ENCODE data around the gene TFDP1. TPM values are rescaled to one million over a fixed set of nuclear protein-coding genes. Genes with fewer than 3 reads are reported as not detected.

Gene TFDP1
- total and polyA plus RNA-seq, 3 donors from 2014 or later = 72.4 to 135 (median 73.1) TPM

- DNase-seq = no peak
- Histone ChIP-seq H3K27me3 (no peaks in the 10 kb centered on the region), H3K27ac (no peak overlapping the region), H3K4me3 (no peak overlapping the region), H3K36me3 (ENCODE audit: low read depth, missing control alignments) (no peaks in the 10 kb centered on the region), H3K9me3 (no peaks in the 10 kb centered on the region), H3K4me1 (no peaks in the 10 kb centered on the region)
- TF ChIP-seq, protein P1, sequence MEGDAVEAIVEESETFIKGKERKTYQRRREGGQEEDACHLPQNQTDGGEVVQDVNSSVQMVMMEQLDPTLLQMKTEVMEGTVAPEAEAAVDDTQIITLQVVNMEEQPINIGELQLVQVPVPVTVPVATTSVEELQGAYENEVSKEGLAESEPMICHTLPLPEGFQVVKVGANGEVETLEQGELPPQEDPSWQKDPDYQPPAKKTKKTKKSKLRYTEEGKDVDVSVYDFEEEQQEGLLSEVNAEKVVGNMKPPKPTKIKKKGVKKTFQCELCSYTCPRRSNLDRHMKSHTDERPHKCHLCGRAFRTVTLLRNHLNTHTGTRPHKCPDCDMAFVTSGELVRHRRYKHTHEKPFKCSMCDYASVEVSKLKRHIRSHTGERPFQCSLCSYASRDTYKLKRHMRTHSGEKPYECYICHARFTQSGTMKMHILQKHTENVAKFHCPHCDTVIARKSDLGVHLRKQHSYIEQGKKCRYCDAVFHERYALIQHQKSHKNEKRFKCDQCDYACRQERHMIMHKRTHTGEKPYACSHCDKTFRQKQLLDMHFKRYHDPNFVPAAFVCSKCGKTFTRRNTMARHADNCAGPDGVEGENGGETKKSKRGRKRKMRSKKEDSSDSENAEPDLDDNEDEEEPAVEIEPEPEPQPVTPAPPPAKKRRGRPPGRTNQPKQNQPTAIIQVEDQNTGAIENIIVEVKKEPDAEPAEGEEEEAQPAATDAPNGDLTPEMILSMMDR (IDR thresholded peaks at IDR 0.05) = no peak
- no peak for TF ChIP-seq POLR2A (IDR thresholded peaks at IDR 0.05)
- intact Hi-C loops (cut with DNase I; ENCODE audit: low total_unique reads) = no loop called here
- 93 to 94% methylated on average over 8 of the region's 8 CpGs for WGBS, 2 donors
These were observed 10.6 kb downstream of the TFDP1 start for GRCh38 chr13:113595131-113595530.

DNA sequence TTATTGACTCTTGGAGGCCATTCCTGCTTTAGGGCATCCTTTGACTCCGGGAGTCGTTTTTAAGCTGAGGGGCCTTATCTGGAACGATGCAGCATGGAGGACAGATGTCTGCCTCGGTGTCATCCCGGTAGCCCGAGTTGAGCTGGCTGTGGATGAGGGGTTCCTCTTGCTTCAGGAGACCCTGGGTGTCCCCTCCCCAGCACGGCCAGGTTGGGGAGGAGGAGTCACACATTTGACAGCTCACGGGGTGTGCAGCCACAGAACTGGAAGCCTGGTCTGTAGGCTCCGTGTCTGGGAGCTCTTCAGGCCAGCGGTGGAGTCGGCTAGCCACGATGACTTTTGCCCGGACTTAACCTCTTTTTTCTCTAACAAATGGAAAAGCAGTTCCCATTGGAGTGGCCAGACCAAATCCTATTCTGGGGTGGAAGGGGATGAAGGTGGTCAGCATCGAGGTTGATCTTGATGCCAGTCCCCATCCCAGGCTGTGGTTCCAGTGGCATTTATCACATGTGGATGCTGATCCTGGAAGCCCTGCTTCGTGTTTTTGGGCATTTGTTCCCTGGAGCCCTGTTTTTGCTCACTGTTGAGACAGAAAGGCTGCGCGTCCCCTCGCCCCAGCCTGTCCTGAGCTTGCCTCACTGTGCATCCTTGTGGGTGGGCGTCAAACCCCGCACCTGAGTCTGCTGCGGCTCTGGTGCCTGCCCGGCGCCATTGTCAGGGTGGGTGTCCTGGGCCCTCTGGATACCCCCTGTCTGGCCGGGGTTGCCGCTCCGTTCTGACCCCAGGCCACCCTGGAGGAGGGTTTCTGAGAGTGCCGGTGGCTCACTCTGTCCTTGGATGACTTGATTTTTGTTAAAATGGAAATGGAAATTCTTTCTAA is 12.0 kb downstream of the TFDP1 start:
- WGBS, 2 donors = 95 to 97% methylated on average over 22 to 27 of the region's 27 CpGs
- TF ChIP-seq, protein P1 (IDR thresholded peaks at IDR 0.05) = no peak
- TF ChIP-seq POLR2A (IDR thresholded peaks at IDR 0.05) = no peak
- Histone ChIP-seq H3K4me1 (no peaks in the 10 kb centered on the region), H3K27ac (no peak overlapping the region), H3K27me3 (no peaks in the 10 kb centered on the region), H3K36me3 (ENCODE audit: low read depth, missing control alignments) (no peaks in the 10 kb centered on the region), H3K9me3 (no peaks in the 10 kb centered on the region), H3K4me3 (no peak overlapping the region)
- DNase-seq = no peak
- intact Hi-C loops (cut with DNase I; ENCODE audit: low total_unique reads) = no loop called here

GRCh38 chr13:113597391-113598080 is 13.0 kb downstream of the TFDP1 start:
- intact Hi-C loops (cut with DNase I; ENCODE audit: low total_unique reads) = no loop called here
- Histone ChIP-seq H3K4me3 (no peak overlapping the region), H3K36me3 (ENCODE audit: low read depth, missing control alignments) (no peaks in the 10 kb centered on the region), H3K27ac (no peak overlapping the region), H3K9me3 (no peaks in the 10 kb centered on the region), H3K27me3 (no peaks in the 10 kb centered on the region), H3K4me1 (no peaks in the 10 kb centered on the region)
- 92 to 96% methylated on average over 10 to 24 of the region's 24 CpGs for WGBS, 2 donors
- TF ChIP-seq, protein P1 (IDR thresholded peaks at IDR 0.05) = no peak
- TF ChIP-seq POLR2A (IDR thresholded peaks at IDR 0.05) = no peak
- no peak for DNase-seq

DNA sequence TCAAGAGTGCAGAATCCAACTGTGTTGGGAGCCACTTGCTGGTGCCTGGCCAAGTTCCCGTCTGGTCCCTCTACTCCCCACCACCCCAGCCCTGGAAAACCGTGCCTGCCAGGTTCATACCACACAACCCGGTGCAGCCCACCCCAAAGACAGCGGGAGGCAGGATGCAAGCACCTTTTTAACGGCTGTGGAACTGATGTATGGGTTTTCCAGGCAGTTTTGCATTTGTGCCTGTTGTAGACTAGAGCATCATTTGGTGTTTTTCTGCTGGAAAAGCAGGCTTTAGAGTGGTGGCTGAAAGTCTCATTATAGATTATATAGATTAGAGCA is 13.5 kb downstream of the TFDP1 start:
- Histone ChIP-seq H3K9me3 (no peaks in the 10 kb centered on the region), H3K27me3 (no peaks in the 10 kb centered on the region), H3K4me1 (no peaks in the 10 kb centered on the region), H3K4me3 (no peak overlapping the region), H3K27ac (no peak overlapping the region), H3K36me3 (ENCODE audit: low read depth, missing control alignments) (no peaks in the 10 kb centered on the region)
- TF ChIP-seq, protein P1 (IDR thresholded peaks at IDR 0.05) = no peak
- TF ChIP-seq POLR2A (IDR thresholded peaks at IDR 0.05) = no peak
- intact Hi-C loops (cut with DNase I; ENCODE audit: low total_unique reads) = no loop called here
- DNase-seq = no peak
- WGBS, 2 donors = 91 to 97% methylated on average over 5 of the region's 5 CpGs
